Keratinocyte (primary cell): Measurements from ENCODE around the gene CLNK.

Experiments used
- CTCF ChIP-seq, 3 experiments: IDR thresholded peaks in 1 of 3; conservative IDR thresholded peaks in 1 of 3; optimal IDR thresholded peaks in 1 of 3; 2 replicates in 2 of 3; 3 replicates in 1 of 3; pipeline versions ENCODE3 to v1.5.1; 2011; ENCODE audit warnings: low read length in 3 of 3, mild to moderate bottlenecking in 3 of 3, moderate library complexity in 2 of 3, control low read depth in 1 of 3, inconsistent platforms in 1 of 3; ENCODE audit not compliant: insufficient read depth in 2 of 3; ENCODE audit errors: extremely low read depth in 1 of 3
- EZH2 ChIP-seq: IDR thresholded peaks from one replicate; pipeline ENCODE4 v1.6.1; 2012; ENCODE audit warnings: inconsistent platforms, mild to moderate bottlenecking, low read length, moderate library complexity

- TF ChIP-seq CTCF (optimal IDR thresholded peaks at IDR 0.05 in 1 of 3, IDR thresholded peaks at IDR 0.05 in 1 of 3, conservative IDR thresholded peaks at IDR 0.05 in 1 of 3; ENCODE audit: extremely low read depth in 1 of 3, insufficient read depth in 2 of 3, low read length in 3 of 3) (no peak), EZH2 (no peak)
Measured at GRCh38 chr4:10619855-10620254, 64.7 kb downstream of the CLNK start.
